Measurements from ENCODE around the gene GPR32. TPM values are rescaled to one million over a fixed set of nuclear protein-coding genes. Genes with fewer than 3 reads are reported as not detected.

GPR32 gene
- total RNA-seq, 1 experiment from 2014 or later = not detected

DNA sequence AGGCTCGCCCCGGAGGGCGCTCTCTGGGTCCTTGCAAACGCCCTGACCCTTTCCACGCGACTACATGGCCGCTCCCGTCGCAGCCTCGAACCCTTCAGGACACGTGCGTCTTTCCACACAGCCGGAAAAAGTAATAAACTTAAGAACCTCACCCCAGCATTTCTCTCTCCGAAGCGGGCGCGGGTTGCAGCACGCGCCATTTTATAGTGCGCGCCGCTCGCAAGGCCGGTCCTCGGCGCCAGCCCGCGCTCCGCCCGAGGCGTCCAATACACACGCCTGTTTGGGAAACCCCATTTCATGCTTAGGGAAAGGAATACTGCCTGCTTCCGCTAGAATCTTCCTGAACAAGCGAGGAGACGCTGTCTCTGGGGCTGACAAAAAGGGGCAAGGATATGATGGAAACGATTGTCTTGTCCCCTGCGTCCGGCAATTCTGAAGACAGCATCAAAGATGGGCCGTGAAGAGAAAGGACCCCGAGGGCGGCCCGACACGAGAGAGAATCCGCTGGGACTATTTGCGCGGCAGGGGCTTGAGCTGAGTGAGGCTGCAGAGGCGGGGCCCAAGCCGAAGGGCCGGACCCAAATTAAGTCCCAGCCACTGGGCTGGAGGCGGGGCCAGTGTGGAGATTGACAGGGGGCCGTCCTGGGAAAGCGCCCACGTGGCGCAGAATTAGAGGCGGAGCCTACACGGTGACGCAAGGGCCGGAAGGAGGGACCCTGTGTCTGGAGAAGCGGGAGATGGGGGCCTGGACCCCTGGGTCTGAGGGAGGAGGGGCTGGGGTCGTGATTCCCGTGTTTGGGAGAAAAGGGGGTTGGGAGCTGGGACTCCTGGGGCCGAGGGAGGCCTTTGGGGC is 34.4 kb downstream of the GPR32 start (continued):
- TF ChIP-seq, protein P1, sequence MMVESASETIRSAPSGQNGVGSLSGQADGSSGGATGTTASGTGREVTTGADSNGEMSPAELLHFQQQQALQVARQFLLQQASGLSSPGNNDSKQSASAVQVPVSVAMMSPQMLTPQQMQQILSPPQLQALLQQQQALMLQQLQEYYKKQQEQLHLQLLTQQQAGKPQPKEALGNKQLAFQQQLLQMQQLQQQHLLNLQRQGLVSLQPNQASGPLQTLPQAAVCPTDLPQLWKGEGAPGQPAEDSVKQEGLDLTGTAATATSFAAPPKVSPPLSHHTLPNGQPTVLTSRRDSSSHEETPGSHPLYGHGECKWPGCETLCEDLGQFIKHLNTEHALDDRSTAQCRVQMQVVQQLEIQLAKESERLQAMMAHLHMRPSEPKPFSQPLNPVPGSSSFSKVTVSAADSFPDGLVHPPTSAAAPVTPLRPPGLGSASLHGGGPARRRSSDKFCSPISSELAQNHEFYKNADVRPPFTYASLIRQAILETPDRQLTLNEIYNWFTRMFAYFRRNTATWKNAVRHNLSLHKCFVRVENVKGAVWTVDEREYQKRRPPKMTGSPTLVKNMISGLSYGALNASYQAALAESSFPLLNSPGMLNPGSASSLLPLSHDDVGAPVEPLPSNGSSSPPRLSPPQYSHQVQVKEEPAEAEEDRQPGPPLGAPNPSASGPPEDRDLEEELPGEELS (CRISPR knock-in tag; IDR thresholded peaks at IDR 0.05) = peak; percentile 39; the same call in 1 of the 2 replicates
- TF ChIP-seq GTF2I (CRISPR knock-in tag; conservative IDR thresholded peaks at IDR 0.05) (no peak), CBFB (CRISPR knock-in tag; IDR thresholded peaks at IDR 0.05; ENCODE audit: low read depth) (no peak), ELF4 (CRISPR knock-in tag; IDR thresholded peaks at IDR 0.05; ENCODE audit: low read depth) (no peak), TCF7 (CRISPR knock-in tag; IDR thresholded peaks at IDR 0.05; ENCODE audit: low read depth) (no peak), ATF6 (CRISPR knock-in tag; IDR thresholded peaks at IDR 0.05) (no peak), MXD4 (CRISPR knock-in tag; IDR thresholded peaks at IDR 0.05; ENCODE audit: borderline replicate concordance) (no peak), MYBL2 (CRISPR knock-in tag; IDR thresholded peaks at IDR 0.05) (no peak)
- TF ChIP-seq, protein P2, sequence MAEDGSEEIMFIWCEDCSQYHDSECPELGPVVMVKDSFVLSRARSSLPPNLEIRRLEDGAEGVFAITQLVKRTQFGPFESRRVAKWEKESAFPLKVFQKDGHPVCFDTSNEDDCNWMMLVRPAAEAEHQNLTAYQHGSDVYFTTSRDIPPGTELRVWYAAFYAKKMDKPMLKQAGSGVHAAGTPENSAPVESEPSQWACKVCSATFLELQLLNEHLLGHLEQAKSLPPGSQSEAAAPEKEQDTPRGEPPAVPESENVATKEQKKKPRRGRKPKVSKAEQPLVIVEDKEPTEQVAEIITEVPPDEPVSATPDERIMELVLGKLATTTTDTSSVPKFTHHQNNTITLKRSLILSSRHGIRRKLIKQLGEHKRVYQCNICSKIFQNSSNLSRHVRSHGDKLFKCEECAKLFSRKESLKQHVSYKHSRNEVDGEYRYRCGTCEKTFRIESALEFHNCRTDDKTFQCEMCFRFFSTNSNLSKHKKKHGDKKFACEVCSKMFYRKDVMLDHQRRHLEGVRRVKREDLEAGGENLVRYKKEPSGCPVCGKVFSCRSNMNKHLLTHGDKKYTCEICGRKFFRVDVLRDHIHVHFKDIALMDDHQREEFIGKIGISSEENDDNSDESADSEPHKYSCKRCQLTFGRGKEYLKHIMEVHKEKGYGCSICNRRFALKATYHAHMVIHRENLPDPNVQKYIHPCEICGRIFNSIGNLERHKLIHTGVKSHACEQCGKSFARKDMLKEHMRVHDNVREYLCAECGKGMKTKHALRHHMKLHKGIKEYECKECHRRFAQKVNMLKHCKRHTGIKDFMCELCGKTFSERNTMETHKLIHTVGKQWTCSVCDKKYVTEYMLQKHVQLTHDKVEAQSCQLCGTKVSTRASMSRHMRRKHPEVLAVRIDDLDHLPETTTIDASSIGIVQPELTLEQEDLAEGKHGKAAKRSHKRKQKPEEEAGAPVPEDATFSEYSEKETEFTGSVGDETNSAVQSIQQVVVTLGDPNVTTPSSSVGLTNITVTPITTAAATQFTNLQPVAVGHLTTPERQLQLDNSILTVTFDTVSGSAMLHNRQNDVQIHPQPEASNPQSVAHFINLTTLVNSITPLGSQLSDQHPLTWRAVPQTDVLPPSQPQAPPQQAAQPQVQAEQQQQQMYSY (CRISPR knock-in tag; IDR thresholded peaks at IDR 0.05) = no peak
- TF ChIP-seq, protein P3, sequence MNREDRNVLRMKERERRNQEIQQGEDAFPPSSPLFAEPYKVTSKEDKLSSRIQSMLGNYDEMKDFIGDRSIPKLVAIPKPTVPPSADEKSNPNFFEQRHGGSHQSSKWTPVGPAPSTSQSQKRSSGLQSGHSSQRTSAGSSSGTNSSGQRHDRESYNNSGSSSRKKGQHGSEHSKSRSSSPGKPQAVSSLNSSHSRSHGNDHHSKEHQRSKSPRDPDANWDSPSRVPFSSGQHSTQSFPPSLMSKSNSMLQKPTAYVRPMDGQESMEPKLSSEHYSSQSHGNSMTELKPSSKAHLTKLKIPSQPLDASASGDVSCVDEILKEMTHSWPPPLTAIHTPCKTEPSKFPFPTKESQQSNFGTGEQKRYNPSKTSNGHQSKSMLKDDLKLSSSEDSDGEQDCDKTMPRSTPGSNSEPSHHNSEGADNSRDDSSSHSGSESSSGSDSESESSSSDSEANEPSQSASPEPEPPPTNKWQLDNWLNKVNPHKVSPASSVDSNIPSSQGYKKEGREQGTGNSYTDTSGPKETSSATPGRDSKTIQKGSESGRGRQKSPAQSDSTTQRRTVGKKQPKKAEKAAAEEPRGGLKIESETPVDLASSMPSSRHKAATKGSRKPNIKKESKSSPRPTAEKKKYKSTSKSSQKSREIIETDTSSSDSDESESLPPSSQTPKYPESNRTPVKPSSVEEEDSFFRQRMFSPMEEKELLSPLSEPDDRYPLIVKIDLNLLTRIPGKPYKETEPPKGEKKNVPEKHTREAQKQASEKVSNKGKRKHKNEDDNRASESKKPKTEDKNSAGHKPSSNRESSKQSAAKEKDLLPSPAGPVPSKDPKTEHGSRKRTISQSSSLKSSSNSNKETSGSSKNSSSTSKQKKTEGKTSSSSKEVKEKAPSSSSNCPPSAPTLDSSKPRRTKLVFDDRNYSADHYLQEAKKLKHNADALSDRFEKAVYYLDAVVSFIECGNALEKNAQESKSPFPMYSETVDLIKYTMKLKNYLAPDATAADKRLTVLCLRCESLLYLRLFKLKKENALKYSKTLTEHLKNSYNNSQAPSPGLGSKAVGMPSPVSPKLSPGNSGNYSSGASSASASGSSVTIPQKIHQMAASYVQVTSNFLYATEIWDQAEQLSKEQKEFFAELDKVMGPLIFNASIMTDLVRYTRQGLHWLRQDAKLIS (CRISPR knock-in tag; IDR thresholded peaks at IDR 0.05; ENCODE audit: borderline replicate concordance) = no peak

- Mint-ChIP-seq H3K9me3 (peaks cover 11% of the 10 kb centered on the region), H3K36me3 (peaks cover 6% of the 10 kb centered on the region), H3K27me3 (ENCODE audit: low read depth) (peaks cover 54% of the 10 kb centered on the region), H3K4me3 (no peak overlapping the region), H3K27ac (no peak overlapping the region), H3K4me1 (no peaks in the 10 kb centered on the region)
- ATAC-seq (no peak), DNase-seq (ENCODE audit: low spot score) (no peak)
- ChIA-PET CTCF (no interaction called here), POLR2A (no interaction called here)
- TF ChIP-seq ZNF671 (CRISPR knock-in tag; IDR thresholded peaks at IDR 0.05) = no peak
- TF ChIP-seq, protein P3 (CRISPR knock-in tag; IDR thresholded peaks at IDR 0.05; ENCODE audit: borderline replicate concordance) = no peak
- no peak for TF ChIP-seq HMGXB4 (CRISPR knock-in tag; IDR thresholded peaks at IDR 0.05)
- no peak for TF ChIP-seq MYBL2 (CRISPR knock-in tag; IDR thresholded peaks at IDR 0.05)
- no peak for TF ChIP-seq NR3C1 (CRISPR knock-in tag; conservative IDR thresholded peaks at IDR 0.05; ENCODE audit: low read depth)
- TF ChIP-seq, protein P4, sequence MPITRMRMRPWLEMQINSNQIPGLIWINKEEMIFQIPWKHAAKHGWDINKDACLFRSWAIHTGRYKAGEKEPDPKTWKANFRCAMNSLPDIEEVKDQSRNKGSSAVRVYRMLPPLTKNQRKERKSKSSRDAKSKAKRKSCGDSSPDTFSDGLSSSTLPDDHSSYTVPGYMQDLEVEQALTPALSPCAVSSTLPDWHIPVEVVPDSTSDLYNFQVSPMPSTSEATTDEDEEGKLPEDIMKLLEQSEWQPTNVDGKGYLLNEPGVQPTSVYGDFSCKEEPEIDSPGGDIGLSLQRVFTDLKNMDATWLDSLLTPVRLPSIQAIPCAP (CRISPR knock-in tag; IDR thresholded peaks at IDR 0.05) = no peak
- no peak for TF ChIP-seq ZNF121 (CRISPR knock-in tag; IDR thresholded peaks at IDR 0.05)
- no peak for TF ChIP-seq ZNF138 (CRISPR knock-in tag; conservative IDR thresholded peaks at IDR 0.05)
Observed at GRCh38 chr19:50808856-50809255, 38.6 kb downstream of the GPR32 start.
